KMS-11 (cell line): ENCODE results near the gene HOXA2.

Experiments
- H2AFZ ChIP-seq: fragments of 200-600 bp; sonication (generic); 2 replicates; pipeline ENCODE4 v1.6.1; 2016; ENCODE audit warnings: antibody characterized with exemption, mixed run types, low read depth
- H3K27ac ChIP-seq: fragments of 200-600 bp; sonication (generic); 2 replicates; pipeline ENCODE4 v1.6.1; 2016; ENCODE audit warnings: mild to moderate bottlenecking, mixed run types
- H3K27me3 ChIP-seq: fragments of 200-600 bp; sonication (generic); 2 replicates; pipeline ENCODE4 v1.6.1; 2017; ENCODE audit warnings: mild to moderate bottlenecking, low read depth, mixed run types, moderate library complexity; ENCODE audit not compliant: insufficient read depth
- H3K36me3 ChIP-seq: fragments of 200-600 bp; sonication (generic); 2 replicates; pipeline ENCODE4 v1.6.1; 2017; ENCODE audit warnings: mild to moderate bottlenecking, mixed run types; ENCODE audit not compliant: insufficient read depth
- H3K4me1 ChIP-seq: fragments of 200-600 bp; sonication (generic); 2 replicates; pipeline ENCODE4 v1.6.1; 2016; ENCODE audit warnings: mild to moderate bottlenecking, low read depth, mixed run types; ENCODE audit not compliant: poor library complexity, severe bottlenecking
- H3K4me2 ChIP-seq: fragments of 200-600 bp; sonication (generic); 2 replicates; pipeline ENCODE4 v1.7.0; 2016; ENCODE audit warnings: mild to moderate bottlenecking, mixed run types
- H3K4me3 ChIP-seq: fragments of 200-600 bp; sonication (generic); IDR thresholded peaks from 2 replicates; pipeline ENCODE4 v1.6.1; 2017; ENCODE audit warnings: low read depth, low read length, mixed read lengths; ENCODE audit not compliant: insufficient read depth
- H3K79me2 ChIP-seq: fragments of 200-600 bp; sonication (generic); 2 replicates; pipeline ENCODE4 v1.6.1; 2016; ENCODE audit warnings: low read depth, mixed run types; ENCODE audit not compliant: insufficient read depth
- H3K9ac ChIP-seq: fragments of 200-600 bp; sonication (generic); 2 replicates; pipeline ENCODE4 v1.6.1; 2016; ENCODE audit warnings: mild to moderate bottlenecking, mixed run types
- H4K20me1 ChIP-seq: fragments of 200-600 bp; sonication (generic); 2 replicates; pipeline ENCODE4 v1.6.1; 2016; ENCODE audit warnings: mild to moderate bottlenecking, mixed run types; ENCODE audit not compliant: insufficient read depth
- CTCF ChIP-seq: fragments of 200-600 bp; sonication (generic); conservative IDR thresholded peaks from 2 replicates; pipeline ENCODE4 v1.6.1; 2017; ENCODE audit warnings: low read depth, mild to moderate bottlenecking, antibody characterized with exemption, low read length, moderate library complexity, mixed read lengths

Gene HOXA2

GRCh38 chr7:27082171-27082570, 20.3 kb downstream of the HOXA2 start:
- Histone ChIP-seq H3K4me3 (no peak overlapping the region), H3K4me1 (peaks cover 16% of the 10 kb centered on the region), H2AFZ (no peak overlapping the region), H4K20me1 (no peaks in the 10 kb centered on the region), H3K27me3 (no peaks in the 10 kb centered on the region), H3K4me2 (no peak overlapping the region), H3K27ac (no peak overlapping the region), H3K79me2 (no peaks in the 10 kb centered on the region), H3K9ac (no peak overlapping the region), H3K36me3 (no peaks in the 10 kb centered on the region)
- no peak for TF ChIP-seq CTCF

DNA sequence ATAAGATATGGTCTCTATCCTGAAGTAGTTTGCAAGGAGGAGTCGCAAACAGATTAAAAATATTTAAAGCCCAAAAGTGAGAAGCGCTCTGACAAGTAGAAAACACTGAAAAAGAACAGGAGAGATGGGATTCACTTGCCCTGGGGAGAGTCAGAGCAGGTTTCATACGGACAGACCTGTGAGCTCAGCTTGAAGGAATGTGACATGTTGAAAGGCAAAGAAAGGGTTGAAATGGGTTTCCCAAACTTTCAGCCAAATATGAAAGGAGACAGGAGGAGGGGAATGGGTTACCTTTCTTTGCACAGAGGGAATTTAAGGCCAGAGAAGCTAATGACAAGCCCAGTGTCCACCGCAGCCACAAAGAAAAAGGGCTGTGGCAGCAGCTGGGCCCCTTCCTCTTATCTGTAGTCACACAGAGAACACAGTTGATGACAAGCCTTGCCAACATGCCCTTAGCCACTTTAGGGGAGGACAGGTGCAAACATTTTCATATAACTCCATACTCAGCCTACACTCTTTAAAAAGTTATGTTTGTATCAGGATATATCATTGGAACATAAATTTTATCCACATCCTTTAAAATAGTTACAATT, 21.5 kb downstream of the HOXA2 start:
- no peak overlapping the region for H3K27ac ChIP-seq
- no peak for TF ChIP-seq CTCF
- H2AFZ ChIP-seq, result no peak overlapping the region
- H3K79me2 ChIP-seq, result no peaks in the 10 kb centered on the region
- no peak overlapping the region for H3K4me3 ChIP-seq
- no peaks in the 10 kb centered on the region for H3K36me3 ChIP-seq
- H3K4me2 ChIP-seq, result no peak overlapping the region
- H4K20me1 ChIP-seq, result no peaks in the 10 kb centered on the region
- peaks cover 16% of the 10 kb centered on the region for H3K4me1 ChIP-seq
- no peak overlapping the region for H3K9ac ChIP-seq
- H3K27me3 ChIP-seq, result no peaks in the 10 kb centered on the region

- Histone ChIP-seq H4K20me1 (no peaks in the 10 kb centered on the region), H3K27ac (peak overlapping the region; percentile 14; the same call in 1 of the 2 replicates), H2AFZ (0 out of 2 replicates have a peak overlapping the region, but pooled peaks have one; percentile 18), H3K27me3 (no peaks in the 10 kb centered on the region), H3K4me1 (peaks cover 16% of the 10 kb centered on the region), H3K9ac (no peak overlapping the region), H3K4me3 (no peak overlapping the region), H3K79me2 (no peaks in the 10 kb centered on the region), H3K36me3 (no peaks in the 10 kb centered on the region), H3K4me2 (peak overlapping the region; percentile 49)
- TF ChIP-seq CTCF, result no peak
These were observed 23.1 kb downstream of the HOXA2 start for GRCh38 chr7:27079234-27079975.

DNA sequence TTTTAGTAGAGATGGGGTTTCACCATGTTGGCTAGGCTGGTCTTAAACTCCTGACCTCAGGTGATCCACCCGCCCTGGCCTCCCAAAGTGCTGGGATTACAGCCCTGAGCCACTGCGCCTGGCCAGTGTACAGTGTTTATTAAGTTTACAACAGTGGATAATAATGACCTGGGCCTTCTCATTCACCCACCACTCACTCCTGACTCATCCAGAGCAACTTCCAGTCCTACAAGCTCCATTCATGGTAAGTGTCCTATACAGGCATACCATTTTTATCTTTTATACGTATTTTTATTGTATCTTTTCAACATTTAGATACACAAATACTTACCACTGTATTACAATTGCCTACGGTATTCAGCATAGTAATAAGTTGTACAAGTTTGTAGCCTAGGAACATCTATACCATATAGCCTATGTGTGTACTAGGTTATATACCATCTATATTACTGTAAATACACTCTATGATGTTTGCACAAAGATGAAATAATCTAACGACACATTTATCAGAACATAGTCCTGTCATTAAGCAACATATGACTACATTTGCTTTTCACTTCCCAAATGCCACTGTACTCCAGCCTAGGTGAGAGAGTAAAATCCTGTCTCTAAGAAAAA, 23.8 kb downstream of the HOXA2 start:
- H4K20me1 ChIP-seq, result no peaks in the 10 kb centered on the region
- no peaks in the 10 kb centered on the region for H3K27me3 ChIP-seq
- no peaks in the 10 kb centered on the region for H3K36me3 ChIP-seq
- H3K27ac ChIP-seq, result no peak overlapping the region; the same call in 1 of the 2 replicates
- H3K4me3 ChIP-seq, result no peak overlapping the region
- H2AFZ ChIP-seq, result no peak overlapping the region
- H3K4me2 ChIP-seq, result peak overlapping the region; percentile 49
- no peak overlapping the region for H3K9ac ChIP-seq
- peaks cover 16% of the 10 kb centered on the region for H3K4me1 ChIP-seq
- no peak for TF ChIP-seq CTCF
- H3K79me2 ChIP-seq, result no peaks in the 10 kb centered on the region
